Osteoblast (primary cell): ENCODE results near the gene SSBP1. TPM values are rescaled to one million over a fixed set of nuclear protein-coding genes. Genes with fewer than 3 reads are reported as not detected.

Experiments
- DNase-seq: peaks from one replicate; pipeline ENCODE4 v3.0.0; 2011; ENCODE audit warnings: low spot score, mixed read lengths; ENCODE audit not compliant: insufficient read length; ENCODE audit errors: missing footprints
- H2AFZ ChIP-seq: 2 replicates; pipeline ENCODE4 v1.6.0; 2011; ENCODE audit warnings: mild to moderate bottlenecking, low read length
- H3K27ac ChIP-seq: 2 replicates; pipeline ENCODE4 v1.5.1; 2011; ENCODE audit warnings: mild to moderate bottlenecking, low read depth, low read length, moderate library complexity
- H3K27me3 ChIP-seq: 2 replicates; pipeline ENCODE4 v1.6.0; 2012; ENCODE audit warnings: mild to moderate bottlenecking, control low read depth, inconsistent platforms, low read length, moderate library complexity; ENCODE audit not compliant: insufficient read depth
- H3K36me3 ChIP-seq: 2 replicates; pipeline ENCODE4 v1.5.1; 2011; ENCODE audit warnings: mild to moderate bottlenecking, low read length, control low read depth, moderate library complexity; ENCODE audit not compliant: insufficient read depth
- H3K4me1 ChIP-seq: 2 replicates; pipeline ENCODE4 v1.5.1; 2011; ENCODE audit warnings: mild to moderate bottlenecking, low read length, control low read depth, moderate library complexity; ENCODE audit not compliant: insufficient read depth
- H3K4me2 ChIP-seq: 2 replicates; pipeline ENCODE4 v1.6.0; 2011; ENCODE audit warnings: mild to moderate bottlenecking, low read length; ENCODE audit not compliant: insufficient read depth
- H3K4me3 ChIP-seq: fragments of 200-600 bp; sonication (generic); 3 replicates; pipeline ENCODE4 v1.5.1; 2012; ENCODE audit warnings: mild to moderate bottlenecking, low read length, inconsistent platforms; ENCODE audit not compliant: insufficient read depth
- H3K79me2 ChIP-seq: 2 replicates; pipeline ENCODE4 v1.6.0; 2012; ENCODE audit warnings: mild to moderate bottlenecking, low read length, control low read depth, inconsistent platforms; ENCODE audit not compliant: insufficient read depth
- H3K9me3 ChIP-seq: 2 replicates; pipeline ENCODE4 v1.5.1; 2011; ENCODE audit warnings: low read depth, low read length, control low read depth
- H4K20me1 ChIP-seq: 2 replicates; pipeline ENCODE4 v1.6.0; 2012; ENCODE audit warnings: mild to moderate bottlenecking, low read length, control low read depth; ENCODE audit not compliant: insufficient read depth
- total RNA-seq: library from RNA; depleted of rRNA; stranded (reverse); fragments of >200 nt; gene quantifications from 2 replicates; pipeline ENCODE4 v1.2.3, GENCODE V29; 2012
- TF ChIP-seq, protein P1 (sequence below): IDR thresholded peaks from 2 replicates; pipeline ENCODE4 v1.5.1; 2011; ENCODE audit warnings: mild to moderate bottlenecking, low read depth, low read length, moderate library complexity; ENCODE audit errors: extremely low read depth

The SSBP1 gene
- total RNA-seq, 1 donor: 88.3 TPM

DNA sequence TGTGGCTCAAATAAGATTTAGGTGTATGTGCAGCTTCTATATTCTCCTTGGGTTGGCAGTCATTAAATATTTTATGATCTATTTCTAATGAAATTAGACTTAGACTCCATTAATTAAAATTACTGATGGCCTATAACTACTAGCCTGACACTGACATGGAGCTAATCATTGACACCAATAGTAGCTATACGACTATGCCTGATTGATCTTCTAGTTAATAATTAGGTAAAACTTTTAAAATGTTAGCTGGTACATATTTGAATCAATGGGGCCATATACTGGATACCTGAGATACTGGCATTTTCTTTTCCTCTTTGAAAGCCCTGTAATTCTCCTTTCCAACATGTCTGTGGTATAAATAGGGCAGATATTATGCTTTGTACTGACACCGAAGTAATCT, 15.6 kb upstream of the SSBP1 start:
- H2AFZ ChIP-seq: no peak overlapping the region
- no peak overlapping the region for H3K27ac ChIP-seq
- no peaks in the 10 kb centered on the region for H3K79me2 ChIP-seq
- DNase-seq: no peak
- no peak overlapping the region for H3K4me2 ChIP-seq
- no peaks in the 10 kb centered on the region for H3K27me3 ChIP-seq
- H4K20me1 ChIP-seq: no peaks in the 10 kb centered on the region
- TF ChIP-seq, protein P1, sequence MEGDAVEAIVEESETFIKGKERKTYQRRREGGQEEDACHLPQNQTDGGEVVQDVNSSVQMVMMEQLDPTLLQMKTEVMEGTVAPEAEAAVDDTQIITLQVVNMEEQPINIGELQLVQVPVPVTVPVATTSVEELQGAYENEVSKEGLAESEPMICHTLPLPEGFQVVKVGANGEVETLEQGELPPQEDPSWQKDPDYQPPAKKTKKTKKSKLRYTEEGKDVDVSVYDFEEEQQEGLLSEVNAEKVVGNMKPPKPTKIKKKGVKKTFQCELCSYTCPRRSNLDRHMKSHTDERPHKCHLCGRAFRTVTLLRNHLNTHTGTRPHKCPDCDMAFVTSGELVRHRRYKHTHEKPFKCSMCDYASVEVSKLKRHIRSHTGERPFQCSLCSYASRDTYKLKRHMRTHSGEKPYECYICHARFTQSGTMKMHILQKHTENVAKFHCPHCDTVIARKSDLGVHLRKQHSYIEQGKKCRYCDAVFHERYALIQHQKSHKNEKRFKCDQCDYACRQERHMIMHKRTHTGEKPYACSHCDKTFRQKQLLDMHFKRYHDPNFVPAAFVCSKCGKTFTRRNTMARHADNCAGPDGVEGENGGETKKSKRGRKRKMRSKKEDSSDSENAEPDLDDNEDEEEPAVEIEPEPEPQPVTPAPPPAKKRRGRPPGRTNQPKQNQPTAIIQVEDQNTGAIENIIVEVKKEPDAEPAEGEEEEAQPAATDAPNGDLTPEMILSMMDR: no peak
- H3K4me3 ChIP-seq: no peak overlapping the region
- H3K4me1 ChIP-seq: no peaks in the 10 kb centered on the region
- no peaks in the 10 kb centered on the region for H3K36me3 ChIP-seq
- no peaks in the 10 kb centered on the region for H3K9me3 ChIP-seq

- no peak overlapping the region for H2AFZ ChIP-seq
- no peaks in the 10 kb centered on the region for H3K79me2 ChIP-seq
- H3K4me1 ChIP-seq: no peaks in the 10 kb centered on the region
- H3K9me3 ChIP-seq: no peaks in the 10 kb centered on the region
- no peak overlapping the region for H3K4me3 ChIP-seq
- no peak for DNase-seq
- no peak overlapping the region for H3K4me2 ChIP-seq
- H3K27me3 ChIP-seq: no peaks in the 10 kb centered on the region
- no peaks in the 10 kb centered on the region for H3K36me3 ChIP-seq
- no peak overlapping the region for H3K27ac ChIP-seq
- TF ChIP-seq, protein P1: no peak
- H4K20me1 ChIP-seq: no peaks in the 10 kb centered on the region
These were observed 9.1 kb upstream of the SSBP1 start for GRCh38 chr7:141729020-141729419.

GRCh38 chr7:141731476-141732149, 6.5 kb upstream of the SSBP1 start:
- H3K27ac ChIP-seq: no peak overlapping the region
- H3K9me3 ChIP-seq: no peaks in the 10 kb centered on the region
- no peak overlapping the region for H3K4me3 ChIP-seq
- H3K4me1 ChIP-seq: no peaks in the 10 kb centered on the region
- no peaks in the 10 kb centered on the region for H3K27me3 ChIP-seq
- H4K20me1 ChIP-seq: no peaks in the 10 kb centered on the region
- no peak overlapping the region for H3K4me2 ChIP-seq
- no peaks in the 10 kb centered on the region for H3K79me2 ChIP-seq
- no peak overlapping the region for H2AFZ ChIP-seq
- DNase-seq: no peak
- TF ChIP-seq, protein P1: no peak
- no peaks in the 10 kb centered on the region for H3K36me3 ChIP-seq

DNA sequence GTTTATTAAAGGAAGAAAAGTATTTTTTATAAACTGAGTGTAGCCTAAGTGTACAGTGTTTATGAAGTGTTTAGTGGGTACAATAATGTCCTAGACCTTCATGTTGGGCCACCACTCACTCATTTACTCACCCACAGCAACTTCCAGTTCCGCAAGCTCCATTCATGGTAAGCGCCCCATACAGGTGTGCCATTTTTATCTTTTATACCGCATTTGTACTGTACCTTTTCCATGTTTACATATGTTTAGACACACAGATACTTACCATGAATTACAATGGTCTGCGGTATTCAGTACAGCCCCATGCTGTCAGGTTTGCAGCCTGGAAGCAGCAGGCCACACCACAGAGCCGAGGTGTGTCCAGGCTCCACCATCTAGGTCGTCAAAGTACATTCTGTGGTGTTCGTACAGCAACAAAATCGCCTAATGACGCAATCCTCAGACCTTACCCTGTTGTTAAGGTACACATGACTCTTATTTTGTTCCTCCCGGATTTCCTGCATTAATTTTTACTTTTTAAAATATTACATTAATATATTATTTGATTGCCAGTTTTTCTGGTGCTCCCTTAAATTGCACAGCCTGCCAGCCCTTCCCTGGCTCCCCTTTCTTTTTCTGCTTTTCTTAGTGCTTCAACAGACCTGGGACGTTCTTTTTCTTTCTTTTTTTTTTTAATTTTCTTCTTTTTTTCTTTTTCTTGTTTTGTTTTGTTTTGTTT, 881 bp upstream of the SSBP1 start:
- H3K4me2 ChIP-seq: peak overlapping the region; percentile 95
- H3K4me1 ChIP-seq: peaks cover 18% of the 10 kb centered on the region
- no peaks in the 10 kb centered on the region for H3K9me3 ChIP-seq
- H3K27me3 ChIP-seq: no peaks in the 10 kb centered on the region
- H3K27ac ChIP-seq: peak overlapping the region; percentile 84
- H3K4me3 ChIP-seq: peak overlapping the region; percentile 91
- TF ChIP-seq, protein P1: no peak
- DNase-seq: no peak
- H2AFZ ChIP-seq: peak overlapping the region; percentile 99
- H3K36me3 ChIP-seq: peaks cover 31% of the 10 kb centered on the region
- no peaks in the 10 kb centered on the region for H4K20me1 ChIP-seq
- H3K79me2 ChIP-seq: peaks cover 36% of the 10 kb centered on the region
